HCT116 (cell line): ENCODE data around the gene ASIC5. TPM values are rescaled to one million over a fixed set of nuclear protein-coding genes. Genes with fewer than 3 reads are reported as not detected.

Experiments used
- ATAC-seq: fragments of 200-7000 bp; cut with Tn5 transposase; 2 replicates; pipeline ENCODE4 v1.9.1; 2020; ENCODE audit warnings: mild to moderate bottlenecking, moderate library complexity
- BruUV-seq: library from RNA; stranded (reverse); fragments of 400-500 nt; replicated peaks from 2 replicates; lab custom pipeline; 2021; lab: Mats Ljungman, UMichigan
- CTCF ChIA-PET: fragments of 300-600 bp; sonication (Branson Sonifier 250); formaldehyde crosslinking; loops from one replicate; lab custom pipeline; 2021; ENCODE audit warnings: antibody characterized with exemption; lab: Charles Lee
- POLR2A ChIA-PET: fragments of 300-600, 350-600 bp; sonication (Branson Sonifier 250); formaldehyde crosslinking; loops from one replicate; lab custom pipeline; 2021; ENCODE audit warnings: antibody characterized with exemption; lab: Charles Lee
- RAD21 ChIA-PET, 2 experiments: fragments of 300-600 bp; sonication (Branson Sonifier 250); formaldehyde crosslinking; loops; one replicate each; lab custom pipeline; 2023; ENCODE audit warnings: low total read pairs in 2 of 2; ENCODE audit not compliant: uncharacterized antibody in 2 of 2, unreplicated experiment in 2 of 2, low non-redundant PET in 1 of 2; lab: Charles Lee
- DNase-seq: peaks from one replicate; pipeline ENCODE4 v3.0.0-alpha.2; 2010; ENCODE audit warnings: low read depth, low spot score
- H2AFZ ChIP-seq: fragments of 200-600 bp; shearing (Covaris generic), sonication (generic); 2 replicates; pipeline ENCODE4 v1.6.1; 2017; ENCODE audit warnings: low read depth, mixed run types, mixed read lengths, antibody characterized with exemption, low read length; ENCODE audit not compliant: poor library complexity, severe bottlenecking
- H3K27ac ChIP-seq: 2 replicates; pipeline ENCODE4 v1.5.1; 2012; ENCODE audit warnings: low read depth, low read length
- H3K27me3 ChIP-seq: fragments of 200-600 bp; sonication (generic); 2 replicates; pipeline ENCODE4 v1.6.1; 2016; ENCODE audit warnings: mixed run types, low read length, mixed read lengths; ENCODE audit not compliant: insufficient read depth
- H3K36me3 ChIP-seq, 2 experiments: fragments of 200-500 bp in 1 of 2; fragments of 200-600 bp in 1 of 2; sonication (Bioruptor generic) in 1 of 2; sonication (generic) in 1 of 2; 2 replicates each; pipeline versions ENCODE4 v1.5.1 to v1.6.1; 2014 to 2016; ENCODE audit warnings: low read length in 2 of 2, inconsistent platforms in 1 of 2, mixed read lengths in 1 of 2, mixed run types in 1 of 2; ENCODE audit not compliant: insufficient read depth in 2 of 2, control insufficient read depth in 1 of 2
- H3K4me1 ChIP-seq, 2 experiments: fragments of 200-600 bp in 1 of 2; sonication (generic) in 1 of 2; 2 replicates each; pipeline versions ENCODE4 v1.5.1 to v1.6.1; 2012 to 2017; ENCODE audit warnings: low read length in 2 of 2, inconsistent platforms in 1 of 2, mild to moderate bottlenecking in 1 of 2, mixed read lengths in 1 of 2, mixed run types in 1 of 2, moderate library complexity in 1 of 2; ENCODE audit not compliant: insufficient read depth in 2 of 2, control insufficient read depth in 1 of 2
- H3K4me2 ChIP-seq: fragments of 200-600 bp; sonication (generic); 2 replicates; pipeline ENCODE4 v1.6.1; 2017; ENCODE audit warnings: mixed run types, low read length, mixed read lengths
- H3K4me3 ChIP-seq, 2 experiments: fragments of 200-600 bp in 1 of 2; sonication (generic) in 1 of 2; replicated peaks in 1 of 2; 2 replicates each; pipeline ENCODE4 v1.5.1; 2011 to 2016; ENCODE audit warnings: low read length in 2 of 2, control low read depth in 1 of 2, low read depth in 1 of 2, mild to moderate bottlenecking in 1 of 2, mixed read lengths in 1 of 2, mixed run types in 1 of 2
- H3K79me2 ChIP-seq: fragments of 200-600 bp; sonication (generic); 2 replicates; pipeline ENCODE4 v1.6.1; 2017; ENCODE audit warnings: mild to moderate bottlenecking, mixed run types, low read length, moderate library complexity, mixed read lengths; ENCODE audit not compliant: insufficient read depth
- H3K9ac ChIP-seq: fragments of 200-600 bp; sonication (generic); 2 replicates; pipeline ENCODE4 v1.6.1; 2016; ENCODE audit warnings: low read length, mixed read lengths
- H3K9me2 ChIP-seq: fragments of 200-600 bp; sonication (generic), shearing (Covaris generic); 2 replicates; pipeline ENCODE4 v1.6.1; 2017; ENCODE audit warnings: mixed run types, mild to moderate bottlenecking, moderate library complexity; ENCODE audit not compliant: insufficient read depth
- H3K9me3 ChIP-seq, 2 experiments: fragments of 200-500 bp in 1 of 2; fragments of 200-600 bp in 1 of 2; sonication (Bioruptor generic) in 1 of 2; sonication (generic) in 1 of 2; 2 replicates each; pipeline ENCODE4 v1.6.1; 2014 to 2017; ENCODE audit warnings: low read length in 2 of 2, mixed read lengths in 2 of 2, inconsistent platforms in 1 of 2, low read depth in 1 of 2, mild to moderate bottlenecking in 1 of 2, mixed run types in 1 of 2, moderate library complexity in 1 of 2; ENCODE audit not compliant: control insufficient read depth in 1 of 2, insufficient read depth in 1 of 2
- H4K20me1 ChIP-seq: fragments of 200-600 bp; sonication (generic), shearing (Covaris generic); 2 replicates; pipeline ENCODE4 v1.6.1; 2017; ENCODE audit warnings: mixed run types, mild to moderate bottlenecking, moderate library complexity; ENCODE audit not compliant: insufficient read depth
- ATF3 ChIP-seq: IDR thresholded peaks from 2 replicates; pipeline ENCODE4 v1.6.1; 2012
- CTCF ChIP-seq, 3 experiments: fragments of 200-600 bp in 1 of 3; sonication (generic) in 1 of 3; IDR thresholded peaks in 2 of 3; conservative IDR thresholded peaks in 1 of 3; 2 replicates each; pipeline ENCODE4 v1.5.1; 2012 to 2017; ENCODE audit warnings: low read depth in 2 of 3, low read length in 2 of 3, antibody characterized with exemption in 1 of 3, borderline replicate concordance in 1 of 3, control low read depth in 1 of 3, mild to moderate bottlenecking in 1 of 3, mixed read lengths in 1 of 3, mixed run types in 1 of 3, moderate library complexity in 1 of 3; ENCODE audit not compliant: insufficient read depth in 1 of 3
- EGR1 ChIP-seq: IDR thresholded peaks from 2 replicates; pipeline ENCODE4 v1.6.1; 2012; ENCODE audit warnings: low read depth
- ELF1 ChIP-seq: IDR thresholded peaks from 2 replicates; pipeline ENCODE4 v1.6.1; 2012; ENCODE audit warnings: low read depth, borderline replicate concordance
- EZH2phosphoT487 ChIP-seq: fragments of 200-600 bp; IDR thresholded peaks from 2 replicates; pipeline ENCODE4 v1.6.1; 2018; ENCODE audit warnings: antibody characterized with exemption, borderline replicate concordance
- MAX ChIP-seq: IDR thresholded peaks from 2 replicates; pipeline ENCODE4 v1.6.1; 2012
- RAD21 ChIP-seq: IDR thresholded peaks from 2 replicates; pipeline ENCODE4 v1.6.1; 2012; ENCODE audit warnings: low read depth, mild to moderate bottlenecking
- SIN3A ChIP-seq: IDR thresholded peaks from 2 replicates; pipeline ENCODE4 v1.6.1; 2012; ENCODE audit warnings: low read depth
- YY1 ChIP-seq: IDR thresholded peaks from 2 replicates; pipeline ENCODE4 v1.6.1; 2011; ENCODE audit warnings: low read length, low read depth, moderate library complexity, mild to moderate bottlenecking; ENCODE audit not compliant: insufficient replicate concordance; ENCODE audit errors: extremely low read depth
- ZBTB33 ChIP-seq: IDR thresholded peaks from 2 replicates; pipeline ENCODE4 v1.6.1; 2011; ENCODE audit warnings: mild to moderate bottlenecking, low read length, moderate library complexity; ENCODE audit not compliant: insufficient replicate concordance; ENCODE audit errors: extremely low read depth
- intact Hi-C: fragments of 100-400 bp; cut with micrococcal nuclease; formaldehyde crosslinking; loops from 2 replicates; pipeline ENCODE4 v1.10.0; 2022
- total RNA-seq: library from RNA; stranded (reverse); gene quantifications from one replicate; pipeline ENCODE4 v1.2.1, GENCODE V29; 2021; ENCODE audit not compliant: unreplicated experiment

ASIC5 gene
- total RNA-seq, 1 experiment from 2014 or later, result not detected

- Histone ChIP-seq H2AFZ (peak overlapping the region; percentile 98), H3K27me3 (no peaks in the 10 kb centered on the region)
- POLR2A ChIA-PET, result no interaction called here
Measured at GRCh38 chr4:155787113-155787710, 78.9 kb downstream of the ASIC5 start.

More at GRCh38 chr4:155787113-155787710, 78.9 kb downstream of the ASIC5 start:
- Histone ChIP-seq H3K27ac (no peak overlapping the region), H3K4me2 (peak overlapping the region; percentile 27; the same call in 1 of the 2 replicates), H3K9ac (no peak overlapping the region), H3K36me3 (no peaks in the 10 kb centered on the region), H4K20me1 (no peaks in the 10 kb centered on the region), H3K4me3 (no peak overlapping the region), H3K9me2 (no peaks in the 10 kb centered on the region), H3K4me1 (no peaks in the 10 kb centered on the region), H3K9me3 (no peaks in the 10 kb centered on the region), H3K79me2 (no peaks in the 10 kb centered on the region)
- ATAC-seq (peak; percentile 98), DNase-seq (peak; percentile 44)
- ChIA-PET CTCF (interaction anchor here (0.7 to 2.1 kb wide), 14 partner anchors 10 to 981 kb away, joined by 3 to 36 read pairs (median 4); no protein-coding TSS in a partner anchor), RAD21 (interaction anchor here in 1 of 2 experiments (1.0 kb wide), 1 partner anchor 384 kb away, joined by 3 read pairs; no protein-coding TSS in a partner anchor)
- BruUV-seq, result no TSS peak
- TF ChIP-seq RAD21, result peak; percentile 86
- TF ChIP-seq EZH2phosphoT487, result no peak
- no peak for TF ChIP-seq EGR1
- no peak for TF ChIP-seq ZBTB33
- no peak for TF ChIP-seq SIN3A
- TF ChIP-seq ATF3, result no peak
- TF ChIP-seq ELF1, result no peak
- peak; percentile 72 to 81 (median 74) for TF ChIP-seq CTCF (IDR thresholded peaks at IDR 0.05 in 2 of 3, conservative IDR thresholded peaks at IDR 0.05 in 1 of 3; ENCODE audit: borderline replicate concordance in 1 of 3, insufficient read depth in 1 of 3, low read depth in 2 of 3, low read length in 2 of 3)
- no peak for TF ChIP-seq MAX
- TF ChIP-seq YY1, result peak; percentile 84
- intact Hi-C loops, result loop anchor here (2.0 to 5.0 kb wide), 4 partner anchors 344 to 980 kb away; no protein-coding TSS in a partner anchor
